SK-N-SH (cell line): ENCODE measurements around the gene HK1. TPM values are rescaled to one million over a fixed set of nuclear protein-coding genes. Genes with fewer than 3 reads are reported as not detected.

Experiments used
- CTCF ChIA-PET: fragments of 300-600, 350-600 bp; formaldehyde crosslinking; extraction: SDS; loops from one replicate; lab custom pipeline; 2021; lab: Yijun Ruan, JAX
- POLR2A ChIA-PET: fragments of 350-600 bp; sonication (Branson Sonifier 250); formaldehyde crosslinking; extraction: SDS; loops from one replicate; lab custom pipeline; 2020; ENCODE audit warnings: antibody characterized with exemption, inconsistent platforms; lab: Yijun Ruan, JAX
- DNase-seq: peaks from one replicate; pipeline ENCODE4 v3.0.0; 2012
- H2AFZ ChIP-seq: fragments of 200-600 bp; sonication (generic); 2 replicates; pipeline ENCODE4 v1.8.1; 2016; ENCODE audit warnings: antibody characterized with exemption, mild to moderate bottlenecking, low read depth
- H3F3A ChIP-seq: fragments of 200-600 bp; sonication (generic); replicated peaks from 2 replicates; pipeline ENCODE3; 2016; ENCODE audit warnings: antibody characterized with exemption, mild to moderate bottlenecking; ENCODE audit not compliant: insufficient read depth
- H3K27ac ChIP-seq, 2 experiments: fragments of 200-500 bp in 1 of 2; fragments of 200-600 bp in 1 of 2; sonication (Bioruptor generic) in 1 of 2; sonication (generic), shearing (Covaris generic) in 1 of 2; 2 replicates each; pipeline versions ENCODE4 v1.5.1 to v1.6.1; 2014 to 2016; ENCODE audit warnings: low read depth in 2 of 2, inconsistent platforms in 1 of 2, low read length in 1 of 2, mild to moderate bottlenecking in 1 of 2, mixed read lengths in 1 of 2
- H3K27me3 ChIP-seq: fragments of 200-600 bp; sonication (generic), shearing (Covaris generic); 2 replicates; pipeline ENCODE4 v1.6.1; 2016; ENCODE audit warnings: mixed run types; ENCODE audit not compliant: insufficient read depth
- H3K36me3 ChIP-seq, 2 experiments: fragments of 200-500 bp in 1 of 2; fragments of 200-600 bp in 1 of 2; sonication (Bioruptor generic) in 1 of 2; sonication (generic) in 1 of 2; replicated peaks in 1 of 2; 2 replicates each; pipeline versions ENCODE3 to v1.5.1; 2014 to 2016; ENCODE audit warnings: low read length in 1 of 2, mild to moderate bottlenecking in 1 of 2; ENCODE audit not compliant: insufficient read depth in 2 of 2, control insufficient read depth in 1 of 2
- H3K4me1 ChIP-seq, 2 experiments: fragments of 200-500 bp in 1 of 2; fragments of 200-600 bp in 1 of 2; sonication (Bioruptor generic) in 1 of 2; sonication (generic), shearing (Covaris generic) in 1 of 2; 2 replicates each; pipeline versions ENCODE4 v1.5.1 to v1.6.1; 2014 to 2016; ENCODE audit warnings: low read depth in 1 of 2, low read length in 1 of 2, mixed run types in 1 of 2; ENCODE audit not compliant: insufficient read depth in 2 of 2, control insufficient read depth in 1 of 2
- H3K4me2 ChIP-seq: fragments of 200-600 bp; sonication (generic), shearing (Covaris generic); 2 replicates; pipeline ENCODE4 v1.6.1; 2017; ENCODE audit warnings: mixed run types
- H3K4me3 ChIP-seq, 2 experiments: fragments of 200-500 bp in 1 of 2; fragments of 200-600 bp in 1 of 2; sonication (Bioruptor generic) in 1 of 2; sonication (generic), shearing (Covaris generic) in 1 of 2; 2 replicates each; pipeline versions ENCODE4 v1.5.1 to v1.8.1; 2014 to 2016; ENCODE audit warnings: low read depth in 2 of 2, inconsistent platforms in 1 of 2, low read length in 1 of 2, mild to moderate bottlenecking in 1 of 2, mixed read lengths in 1 of 2, moderate library complexity in 1 of 2
- H3K79me2 ChIP-seq: fragments of 200-600 bp; sonication (generic); 2 replicates; pipeline ENCODE4 v1.8.1; 2017; ENCODE audit warnings: mild to moderate bottlenecking; ENCODE audit not compliant: insufficient read depth
- H3K9ac ChIP-seq: fragments of 200-600 bp; sonication (generic); 2 replicates; pipeline ENCODE4 v1.6.1; 2017; ENCODE audit warnings: mixed run types
- H3K9me2 ChIP-seq: fragments of 200-600 bp; sonication (generic); 2 replicates; pipeline ENCODE4 v1.6.1; 2017; ENCODE audit warnings: mixed run types
- H3K9me3 ChIP-seq: fragments of 200-600 bp; sonication (generic); 2 replicates; pipeline ENCODE4 v1.6.1; 2017; ENCODE audit warnings: mixed run types, mild to moderate bottlenecking, moderate library complexity
- H4K20me1 ChIP-seq: fragments of 200-600 bp; sonication (generic); 2 replicates; pipeline ENCODE4 v1.6.1; 2017; ENCODE audit warnings: mild to moderate bottlenecking, mixed run types; ENCODE audit not compliant: insufficient read depth
- CTCF ChIP-seq: fragments of 200-600 bp; sonication (generic); IDR thresholded peaks from 2 replicates; pipeline ENCODE4 v1.6.1; 2017; ENCODE audit warnings: antibody characterized with exemption, mild to moderate bottlenecking, moderate library complexity
- ELF1 ChIP-seq: IDR thresholded peaks from 2 replicates; pipeline ENCODE4 v1.4.0; 2012
- FOSL2 ChIP-seq: IDR thresholded peaks from 2 replicates; pipeline ENCODE4 v1.4.0; 2012; ENCODE audit warnings: low read depth, mild to moderate bottlenecking, moderate library complexity, borderline replicate concordance
- FOXJ3 ChIP-seq: sonication (generic); formaldehyde crosslinking; IDR thresholded peaks from 2 replicates; pipeline ENCODE4 v1.5.1; 2020; ENCODE audit warnings: mild to moderate bottlenecking, missing genetic modification reagents
- GABPA ChIP-seq: IDR thresholded peaks from 2 replicates; pipeline ENCODE4 v1.4.0; 2012; ENCODE audit warnings: low read depth, mild to moderate bottlenecking
- GATA2 ChIP-seq: sonication (generic); formaldehyde crosslinking; IDR thresholded peaks from 2 replicates; pipeline ENCODE4 v1.5.0; 2020; ENCODE audit warnings: mild to moderate bottlenecking, missing genetic modification reagents
- MXI1 ChIP-seq: IDR thresholded peaks from 2 replicates; pipeline ENCODE4 v1.6.1; 2012; ENCODE audit warnings: mild to moderate bottlenecking, low read depth, low read length, improper control_type of control experiment
- NFIC ChIP-seq: IDR thresholded peaks from 2 replicates; pipeline ENCODE4 v1.4.0; 2012; ENCODE audit warnings: borderline replicate concordance
- NRF1 ChIP-seq: IDR thresholded peaks from 2 replicates; pipeline ENCODE4 v1.6.1; 2012; ENCODE audit warnings: low read depth, mild to moderate bottlenecking, low read length
- PBX3 ChIP-seq: IDR thresholded peaks from 2 replicates; pipeline ENCODE4; 2012
- POLR2AphosphoS5 ChIP-seq: IDR thresholded peaks from 2 replicates; pipeline ENCODE4 v1.6.1; 2012; ENCODE audit warnings: low read depth, low read length
- RAD21 ChIP-seq: IDR thresholded peaks from 2 replicates; pipeline ENCODE4 v1.6.1; 2012; ENCODE audit warnings: mild to moderate bottlenecking, low read length
- RFX5 ChIP-seq: IDR thresholded peaks from 2 replicates; pipeline ENCODE4 v1.6.1; 2012; ENCODE audit warnings: mild to moderate bottlenecking, improper control_type of control experiment, low read length
- RXRA ChIP-seq: IDR thresholded peaks from 2 replicates; pipeline ENCODE4 v1.4.0; 2012; ENCODE audit warnings: low read depth, mild to moderate bottlenecking, borderline replicate concordance
- SIN3A ChIP-seq: IDR thresholded peaks from 2 replicates; pipeline ENCODE4 v1.6.1; 2012; ENCODE audit warnings: low read depth, mild to moderate bottlenecking, low read length, moderate library complexity, borderline replicate concordance
- TEAD4 ChIP-seq: IDR thresholded peaks from 2 replicates; pipeline ENCODE4 v1.4.0; 2012; ENCODE audit warnings: mild to moderate bottlenecking, borderline replicate concordance; ENCODE audit not compliant: insufficient read depth
- WGBS: methylation state at CpG from one replicate; pipeline ENCODE4 v1.1.6; 2017; ENCODE audit warnings: low lambda C conversion rate; 5-methylcytosine and 5-hydroxymethylcytosine counted together
- polyA plus RNA-seq, 3 experiments: library from polyadenylated mRNA; depleted of rRNA; stranded (reverse); fragments of >200 nt; gene quantifications; 2 replicates each; pipeline ENCODE4 v1.2.3, GENCODE V29; 2012
- TF ChIP-seq, protein P1 (sequence below): IDR thresholded peaks from 2 replicates; pipeline ENCODE4 v1.6.1; 2012; ENCODE audit warnings: mild to moderate bottlenecking, low read depth, low read length, moderate library complexity
- TF ChIP-seq, protein P2 (sequence below): fragments of 150-350 bp; IDR thresholded peaks from 2 replicates; pipeline ENCODE4 v1.6.1; 2016; ENCODE audit warnings: mild to moderate bottlenecking, low read depth, low read length
- TF ChIP-seq, protein P3 (sequence below): IDR thresholded peaks from 2 replicates; pipeline ENCODE4 v1.4.0; 2012; ENCODE audit warnings: low read depth, borderline replicate concordance

HK1 gene
- polyA plus RNA-seq, 1 of the 3 experiments (the other 2 are of a cell fraction) = 38.7 TPM

- TF ChIP-seq, protein P1, sequence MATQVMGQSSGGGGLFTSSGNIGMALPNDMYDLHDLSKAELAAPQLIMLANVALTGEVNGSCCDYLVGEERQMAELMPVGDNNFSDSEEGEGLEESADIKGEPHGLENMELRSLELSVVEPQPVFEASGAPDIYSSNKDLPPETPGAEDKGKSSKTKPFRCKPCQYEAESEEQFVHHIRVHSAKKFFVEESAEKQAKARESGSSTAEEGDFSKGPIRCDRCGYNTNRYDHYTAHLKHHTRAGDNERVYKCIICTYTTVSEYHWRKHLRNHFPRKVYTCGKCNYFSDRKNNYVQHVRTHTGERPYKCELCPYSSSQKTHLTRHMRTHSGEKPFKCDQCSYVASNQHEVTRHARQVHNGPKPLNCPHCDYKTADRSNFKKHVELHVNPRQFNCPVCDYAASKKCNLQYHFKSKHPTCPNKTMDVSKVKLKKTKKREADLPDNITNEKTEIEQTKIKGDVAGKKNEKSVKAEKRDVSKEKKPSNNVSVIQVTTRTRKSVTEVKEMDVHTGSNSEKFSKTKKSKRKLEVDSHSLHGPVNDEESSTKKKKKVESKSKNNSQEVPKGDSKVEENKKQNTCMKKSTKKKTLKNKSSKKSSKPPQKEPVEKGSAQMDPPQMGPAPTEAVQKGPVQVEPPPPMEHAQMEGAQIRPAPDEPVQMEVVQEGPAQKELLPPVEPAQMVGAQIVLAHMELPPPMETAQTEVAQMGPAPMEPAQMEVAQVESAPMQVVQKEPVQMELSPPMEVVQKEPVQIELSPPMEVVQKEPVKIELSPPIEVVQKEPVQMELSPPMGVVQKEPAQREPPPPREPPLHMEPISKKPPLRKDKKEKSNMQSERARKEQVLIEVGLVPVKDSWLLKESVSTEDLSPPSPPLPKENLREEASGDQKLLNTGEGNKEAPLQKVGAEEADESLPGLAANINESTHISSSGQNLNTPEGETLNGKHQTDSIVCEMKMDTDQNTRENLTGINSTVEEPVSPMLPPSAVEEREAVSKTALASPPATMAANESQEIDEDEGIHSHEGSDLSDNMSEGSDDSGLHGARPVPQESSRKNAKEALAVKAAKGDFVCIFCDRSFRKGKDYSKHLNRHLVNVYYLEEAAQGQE = no peak
- TF ChIP-seq, protein P2, sequence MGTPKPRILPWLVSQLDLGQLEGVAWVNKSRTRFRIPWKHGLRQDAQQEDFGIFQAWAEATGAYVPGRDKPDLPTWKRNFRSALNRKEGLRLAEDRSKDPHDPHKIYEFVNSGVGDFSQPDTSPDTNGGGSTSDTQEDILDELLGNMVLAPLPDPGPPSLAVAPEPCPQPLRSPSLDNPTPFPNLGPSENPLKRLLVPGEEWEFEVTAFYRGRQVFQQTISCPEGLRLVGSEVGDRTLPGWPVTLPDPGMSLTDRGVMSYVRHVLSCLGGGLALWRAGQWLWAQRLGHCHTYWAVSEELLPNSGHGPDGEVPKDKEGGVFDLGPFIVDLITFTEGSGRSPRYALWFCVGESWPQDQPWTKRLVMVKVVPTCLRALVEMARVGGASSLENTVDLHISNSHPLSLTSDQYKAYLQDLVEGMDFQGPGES = no peak
- TF ChIP-seq NRF1 (no peak), FOXJ3 (CRISPR knock-in tag) (no peak), RAD21 (no peak), SIN3A (no peak), CTCF (no peak), NFIC (0 out of 2 replicates have a peak, but pooled peaks have one; percentile 17)
These were observed 161.0 kb downstream of the HK1 start (continued) for GRCh38 chr10:69439350-69439739.

- peaks cover 9 to 15% of the 10 kb centered on the region in 2 experiments; a peak in 3 of 4 replicates for H3K4me1 ChIP-seq
- no peaks in the 10 kb centered on the region for H3K36me3 ChIP-seq
- H3F3A ChIP-seq = no peaks in the 10 kb centered on the region
- no peaks in the 10 kb centered on the region for H3K9me2 ChIP-seq
- POLR2A ChIA-PET = no interaction called here
- no peak overlapping the region for H3K27ac ChIP-seq
- no peaks in the 10 kb centered on the region for H3K27me3 ChIP-seq
- H3K9ac ChIP-seq = no peak overlapping the region
- 78% methylated on average over 5 of the region's 5 CpGs for WGBS
- no peak for DNase-seq
- no peak overlapping the region for H3K4me3 ChIP-seq
- CTCF ChIA-PET = interaction anchor here (1.0 to 2.6 kb wide), 6 partner anchors 10 to 197 kb away, joined by 3 to 13 read pairs (median 4); partner anchors contain the start of gene TSPAN15
- no peaks in the 10 kb centered on the region for H3K9me3 ChIP-seq
- H2AFZ ChIP-seq = no peak overlapping the region
- H4K20me1 ChIP-seq = no peaks in the 10 kb centered on the region
- no peak overlapping the region for H3K4me2 ChIP-seq
- H3K79me2 ChIP-seq = no peaks in the 10 kb centered on the region
- no peak for TF ChIP-seq RFX5
- TF ChIP-seq PBX3 = no peak
- no peak for TF ChIP-seq NRF1
- TF ChIP-seq GABPA = no peak
- TF ChIP-seq SIN3A = no peak
- no peak for TF ChIP-seq FOSL2
- TF ChIP-seq MXI1 = no peak
- no peak for TF ChIP-seq RXRA
- no peak for TF ChIP-seq TEAD4
- TF ChIP-seq, protein P3, sequence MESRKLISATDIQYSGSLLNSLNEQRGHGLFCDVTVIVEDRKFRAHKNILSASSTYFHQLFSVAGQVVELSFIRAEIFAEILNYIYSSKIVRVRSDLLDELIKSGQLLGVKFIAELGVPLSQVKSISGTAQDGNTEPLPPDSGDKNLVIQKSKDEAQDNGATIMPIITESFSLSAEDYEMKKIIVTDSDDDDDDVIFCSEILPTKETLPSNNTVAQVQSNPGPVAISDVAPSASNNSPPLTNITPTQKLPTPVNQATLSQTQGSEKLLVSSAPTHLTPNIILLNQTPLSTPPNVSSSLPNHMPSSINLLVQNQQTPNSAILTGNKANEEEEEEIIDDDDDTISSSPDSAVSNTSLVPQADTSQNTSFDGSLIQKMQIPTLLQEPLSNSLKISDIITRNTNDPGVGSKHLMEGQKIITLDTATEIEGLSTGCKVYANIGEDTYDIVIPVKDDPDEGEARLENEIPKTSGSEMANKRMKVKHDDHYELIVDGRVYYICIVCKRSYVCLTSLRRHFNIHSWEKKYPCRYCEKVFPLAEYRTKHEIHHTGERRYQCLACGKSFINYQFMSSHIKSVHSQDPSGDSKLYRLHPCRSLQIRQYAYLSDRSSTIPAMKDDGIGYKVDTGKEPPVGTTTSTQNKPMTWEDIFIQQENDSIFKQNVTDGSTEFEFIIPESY = no peak
- TF ChIP-seq ELF1 = no peak
- TF ChIP-seq POLR2AphosphoS5 = no peak
- TF ChIP-seq, protein P2 = no peak
- TF ChIP-seq GATA2 = no peak
These were observed 161.7 kb downstream of the HK1 start for GRCh38 chr10:69439813-69440506.
